ENCODE data around the gene P2RX6. TPM values are rescaled to one million over a fixed set of nuclear protein-coding genes. Genes with fewer than 3 reads are reported as not detected.

The P2RX6 gene
- total RNA-seq, 2 donors from 2014 or later = 0.29 to 0.30 TPM

DNA sequence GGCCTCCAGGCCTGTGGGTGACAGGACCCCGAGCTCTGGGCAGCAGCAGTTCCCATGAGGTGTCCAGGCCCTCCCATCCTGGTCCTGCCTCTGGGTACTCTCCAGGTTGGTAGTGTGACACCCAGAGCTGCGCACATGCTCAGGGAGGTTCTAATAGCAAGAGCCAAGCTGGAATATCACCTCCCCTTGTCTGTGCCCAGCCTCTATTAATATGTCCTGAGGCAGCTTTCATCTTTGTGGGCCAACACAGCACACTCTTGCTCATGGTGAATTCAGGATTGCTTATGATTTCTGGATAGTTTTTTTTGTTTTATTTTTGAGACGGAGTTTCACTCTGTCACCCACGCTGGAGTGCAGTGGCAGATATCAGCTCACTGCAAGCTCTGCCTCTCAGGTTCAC, 3.3 kb downstream of the P2RX6 start:
- no peak for DNase-seq
- H3K36me3 Mint-ChIP-seq (ENCODE audit: insufficient read depth in 2 of 2) = no peaks in the 10 kb centered on the region
- H3K9me3 Mint-ChIP-seq = no peaks in the 10 kb centered on the region
- no peak overlapping the region for H3K4me3 Mint-ChIP-seq
- ATAC-seq (replicated peaks in 1 of 2) = no peak
- H3K27ac Mint-ChIP-seq = no peak overlapping the region
- H3K27me3 Mint-ChIP-seq (ENCODE audit: low read depth) = no peaks in the 10 kb centered on the region
- peaks cover 22% of the 10 kb centered on the region for H3K4me1 Mint-ChIP-seq (ENCODE audit: low read depth)

DNA sequence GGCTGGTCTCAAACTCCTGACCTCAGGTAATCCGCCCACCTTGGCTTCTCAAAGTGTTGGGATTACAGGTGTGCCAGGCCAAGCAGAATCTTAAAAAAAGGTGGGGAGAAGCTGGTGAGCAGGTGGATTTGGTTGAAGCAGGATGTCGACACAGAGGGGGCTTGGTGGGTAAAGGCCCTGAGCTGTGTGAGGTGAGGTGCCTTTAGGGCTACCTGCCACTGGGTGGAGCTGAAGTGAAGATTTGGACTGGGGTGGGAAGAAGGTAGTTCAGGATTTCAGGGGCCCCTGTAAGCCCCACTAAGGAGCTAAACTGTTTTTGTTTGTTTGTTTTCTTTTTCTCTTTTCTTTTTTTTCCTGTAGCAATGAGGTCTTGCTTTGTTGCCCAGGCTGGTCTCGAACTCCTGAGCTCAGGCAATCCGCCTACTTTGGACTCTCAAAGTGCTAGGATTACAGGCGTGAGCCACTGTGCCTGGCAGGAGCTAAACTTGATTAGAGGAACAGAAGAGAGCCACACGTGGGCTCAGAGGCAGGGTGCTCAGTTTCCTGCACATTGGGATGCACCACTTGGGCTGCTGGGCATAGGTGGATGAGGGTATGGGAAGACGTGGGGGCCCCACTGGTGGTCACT, 6.0 kb downstream of the P2RX6 start:
- ATAC-seq (replicated peaks in 1 of 2) = peak in 1 of 2 donors; percentile 51
- Mint-ChIP-seq H3K27ac (no peak overlapping the region), H3K4me3 (no peak overlapping the region), H3K4me1 (ENCODE audit: low read depth) (peaks cover 12% of the 10 kb centered on the region), H3K36me3 (ENCODE audit: insufficient read depth in 2 of 2) (no peaks in the 10 kb centered on the region), H3K27me3 (ENCODE audit: low read depth) (no peaks in the 10 kb centered on the region), H3K9me3 (no peaks in the 10 kb centered on the region)
- DNase-seq = peak in 1 of 2 donors; percentile 35

DNA sequence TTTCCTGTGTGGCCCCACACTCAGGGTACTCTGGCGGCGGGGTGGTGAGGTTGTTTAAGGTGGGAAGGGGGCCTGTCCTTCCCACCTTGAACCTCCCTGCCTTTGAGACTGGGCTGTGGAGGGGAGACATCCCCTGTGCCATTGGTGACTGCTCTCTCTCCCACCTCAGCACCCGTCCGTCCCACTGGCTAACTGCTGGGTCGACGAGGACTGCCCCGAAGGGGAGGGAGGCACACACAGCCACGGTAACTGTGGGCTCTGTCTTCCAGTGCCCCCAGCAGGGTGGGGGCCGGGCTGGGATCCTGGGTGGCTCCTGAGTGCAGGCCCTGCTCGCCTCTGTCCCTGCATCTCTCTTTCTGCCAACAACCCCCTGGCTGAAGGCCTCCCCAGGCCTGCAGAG, 7.5 kb downstream of the P2RX6 start:
- Mint-ChIP-seq H3K36me3 (ENCODE audit: insufficient read depth in 2 of 2) (no peaks in the 10 kb centered on the region), H3K4me3 (no peak overlapping the region), H3K27me3 (ENCODE audit: low read depth) (no peaks in the 10 kb centered on the region), H3K9me3 (no peaks in the 10 kb centered on the region), H3K27ac (no peak overlapping the region), H3K4me1 (ENCODE audit: low read depth) (peaks cover 14% of the 10 kb centered on the region)
- ATAC-seq (replicated peaks in 1 of 2) (no peak), DNase-seq (no peak)

DNA sequence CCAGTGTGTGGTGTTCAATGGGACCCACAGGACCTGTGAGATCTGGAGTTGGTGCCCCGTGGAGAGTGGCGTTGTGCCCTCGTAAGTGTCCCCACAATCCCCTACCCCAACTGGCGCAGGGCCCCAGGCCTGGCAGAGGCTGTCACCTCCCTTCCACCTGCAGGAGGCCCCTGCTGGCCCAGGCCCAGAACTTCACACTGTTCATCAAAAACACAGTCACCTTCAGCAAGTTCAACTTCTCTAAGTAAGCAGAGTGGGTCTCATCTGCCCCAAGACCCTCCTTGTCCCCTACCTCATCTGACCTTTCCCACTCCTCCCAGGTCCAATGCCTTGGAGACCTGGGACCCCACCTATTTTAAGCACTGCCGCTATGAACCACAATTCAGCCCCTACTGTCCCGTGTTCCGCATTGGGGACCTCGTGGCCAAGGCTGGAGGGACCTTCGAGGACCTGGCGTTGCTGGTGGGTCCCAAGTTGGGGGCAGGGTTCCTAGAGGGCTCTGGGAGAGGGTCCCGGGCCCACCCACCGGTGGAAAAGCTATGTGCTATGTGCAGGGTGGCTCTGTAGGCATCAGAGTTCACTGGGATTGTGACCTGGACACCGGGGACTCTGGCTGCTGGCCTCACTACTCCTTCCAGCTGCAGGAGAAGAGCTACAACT, 8.1 kb downstream of the P2RX6 start:
- Mint-ChIP-seq H3K36me3 (ENCODE audit: insufficient read depth in 2 of 2) (no peaks in the 10 kb centered on the region), H3K27me3 (ENCODE audit: low read depth) (no peaks in the 10 kb centered on the region), H3K9me3 (no peaks in the 10 kb centered on the region), H3K4me1 (ENCODE audit: low read depth) (peaks cover 14% of the 10 kb centered on the region), H3K27ac (no peak overlapping the region), H3K4me3 (no peak overlapping the region)
- ATAC-seq (replicated peaks in 1 of 2) (no peak), DNase-seq (no peak)

DNA sequence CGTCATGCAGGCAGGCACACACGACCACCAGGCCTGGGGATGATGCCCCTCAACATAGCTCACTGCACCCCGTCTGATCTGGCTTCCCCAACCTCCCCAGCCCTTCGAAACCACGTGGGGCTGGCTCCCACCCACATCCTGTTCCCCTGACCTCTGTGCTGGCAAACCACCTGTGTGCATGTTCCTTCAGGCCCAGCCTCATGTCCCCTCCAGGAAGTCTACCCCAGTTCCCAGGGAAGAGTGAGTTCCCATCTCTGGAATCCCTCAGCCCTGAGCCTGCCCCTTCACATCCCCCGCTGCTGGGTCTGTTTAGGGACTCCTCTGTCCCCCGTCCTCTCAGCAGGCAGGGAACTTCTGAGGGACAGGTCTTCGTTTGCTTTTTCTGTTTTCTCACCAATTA, 10.3 kb downstream of the P2RX6 start:
- H3K4me1 Mint-ChIP-seq (ENCODE audit: low read depth) = peaks cover 14% of the 10 kb centered on the region
- H3K27me3 Mint-ChIP-seq (ENCODE audit: low read depth) = peaks cover 6% of the 10 kb centered on the region
- peak; percentile 36 to 41 for ATAC-seq (replicated peaks in 1 of 2)
- peak in 1 of 2 donors; percentile 29 for DNase-seq
- H3K27ac Mint-ChIP-seq = no peak overlapping the region
- no peaks in the 10 kb centered on the region for H3K36me3 Mint-ChIP-seq (ENCODE audit: insufficient read depth in 2 of 2)
- H3K9me3 Mint-ChIP-seq = no peaks in the 10 kb centered on the region
- no peak overlapping the region for H3K4me3 Mint-ChIP-seq

DNA sequence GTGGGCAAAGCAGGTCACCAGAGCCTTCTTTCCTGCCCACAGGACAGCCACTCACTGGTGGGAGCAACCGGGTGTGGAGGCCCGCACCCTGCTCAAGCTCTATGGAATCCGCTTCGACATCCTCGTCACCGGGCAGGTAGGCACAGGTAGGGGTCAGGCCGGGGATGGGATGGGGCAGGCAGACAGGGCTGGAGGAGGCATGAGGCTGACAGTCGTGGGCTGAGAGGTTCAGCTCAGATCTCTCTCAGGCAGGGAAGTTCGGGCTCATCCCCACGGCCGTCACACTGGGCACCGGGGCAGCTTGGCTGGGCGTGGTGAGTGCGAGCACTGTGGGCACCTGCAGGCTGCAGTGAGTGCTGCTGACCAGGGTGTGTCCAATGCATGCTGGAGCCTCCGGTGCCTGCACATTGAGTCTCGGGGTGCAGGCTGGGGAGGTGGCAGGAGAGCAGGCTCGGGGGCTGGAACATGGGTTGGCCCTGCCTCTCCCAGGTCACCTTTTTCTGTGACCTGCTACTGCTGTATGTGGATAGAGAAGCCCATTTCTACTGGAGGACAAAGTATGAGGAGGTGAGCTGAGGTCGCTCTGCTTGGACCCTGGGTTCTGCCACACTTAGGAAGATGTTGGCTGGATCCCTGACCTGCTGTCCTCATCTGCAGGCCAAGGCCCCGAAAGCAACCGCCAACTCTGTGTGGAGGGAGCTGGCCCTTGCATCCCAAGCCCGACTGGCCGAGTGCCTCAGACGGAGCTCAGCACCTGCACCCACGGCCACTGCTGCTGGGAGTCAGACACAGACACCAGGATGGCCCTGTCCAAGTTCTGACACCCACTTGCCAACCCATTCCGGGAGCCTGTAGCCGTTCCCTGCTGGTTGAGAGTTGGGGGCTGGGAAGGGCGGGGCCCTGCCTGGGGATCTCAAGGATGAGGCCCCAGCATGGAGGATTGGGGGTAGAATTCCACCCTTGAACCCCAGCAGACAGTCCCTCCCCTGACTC, 11.1 kb downstream of the P2RX6 start:
- Mint-ChIP-seq H3K27me3 (ENCODE audit: low read depth) (peaks cover 12% of the 10 kb centered on the region), H3K4me1 (ENCODE audit: low read depth) (peaks cover 14% of the 10 kb centered on the region), H3K27ac (no peak overlapping the region), H3K36me3 (ENCODE audit: insufficient read depth in 2 of 2) (no peaks in the 10 kb centered on the region), H3K9me3 (no peaks in the 10 kb centered on the region), H3K4me3 (no peak overlapping the region)
- ATAC-seq (replicated peaks in 1 of 2) = no peak
- no peak for DNase-seq

DNA sequence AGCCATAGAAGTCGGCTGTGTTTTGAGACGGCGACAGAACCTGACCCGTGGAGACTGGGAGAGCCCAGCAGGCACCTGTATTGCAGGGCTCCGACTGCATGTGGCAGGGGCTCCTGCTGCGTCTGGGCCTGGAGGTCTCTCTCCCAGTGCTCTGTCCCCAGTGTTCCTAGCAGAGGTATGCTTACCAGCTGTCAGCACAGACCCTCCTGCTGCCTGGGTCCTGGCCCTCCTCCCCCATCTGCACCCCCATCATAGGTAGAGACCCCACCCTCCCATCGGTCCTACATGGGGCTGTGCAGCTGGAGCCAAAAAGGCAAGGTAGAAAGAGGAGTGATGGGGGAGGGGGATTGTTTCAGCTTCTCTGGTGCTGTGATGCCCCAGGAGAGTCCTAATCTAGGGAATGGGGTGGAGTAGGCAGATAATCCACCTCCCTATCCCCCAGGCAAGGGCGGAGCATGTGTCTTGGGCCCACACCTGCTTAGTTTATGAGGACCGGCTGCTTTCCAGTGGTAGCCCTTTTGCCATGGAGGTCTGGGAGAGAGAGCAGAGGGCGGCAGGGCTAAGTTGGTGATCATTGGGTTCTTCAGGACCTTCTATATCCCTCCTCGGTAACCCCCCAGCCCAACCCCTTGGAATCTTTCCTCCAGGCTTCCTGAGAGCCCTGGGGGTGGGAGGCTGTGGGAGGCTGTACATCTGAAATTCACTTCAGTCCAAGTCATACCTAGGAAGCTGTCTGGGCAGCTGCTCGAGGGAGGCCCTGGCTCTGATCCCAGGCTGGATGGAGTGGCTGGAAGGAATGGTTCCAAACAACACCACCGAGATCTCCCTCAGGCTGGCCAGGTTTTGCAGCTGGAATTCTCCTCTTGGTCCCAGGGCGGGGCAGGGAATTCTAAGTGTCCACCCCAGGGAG, 12.1 kb downstream of the P2RX6 start:
- DNase-seq (no peak), ATAC-seq (replicated peaks in 1 of 2) (no peak)
- H3K27me3 Mint-ChIP-seq (ENCODE audit: low read depth) = peaks cover 13% of the 10 kb centered on the region
- no peaks in the 10 kb centered on the region for H3K9me3 Mint-ChIP-seq
- H3K4me3 Mint-ChIP-seq = no peak overlapping the region
- H3K27ac Mint-ChIP-seq = no peak overlapping the region
- H3K36me3 Mint-ChIP-seq (ENCODE audit: insufficient read depth in 2 of 2) = no peaks in the 10 kb centered on the region
- H3K4me1 Mint-ChIP-seq (ENCODE audit: low read depth) = peaks cover 14% of the 10 kb centered on the region

DNA sequence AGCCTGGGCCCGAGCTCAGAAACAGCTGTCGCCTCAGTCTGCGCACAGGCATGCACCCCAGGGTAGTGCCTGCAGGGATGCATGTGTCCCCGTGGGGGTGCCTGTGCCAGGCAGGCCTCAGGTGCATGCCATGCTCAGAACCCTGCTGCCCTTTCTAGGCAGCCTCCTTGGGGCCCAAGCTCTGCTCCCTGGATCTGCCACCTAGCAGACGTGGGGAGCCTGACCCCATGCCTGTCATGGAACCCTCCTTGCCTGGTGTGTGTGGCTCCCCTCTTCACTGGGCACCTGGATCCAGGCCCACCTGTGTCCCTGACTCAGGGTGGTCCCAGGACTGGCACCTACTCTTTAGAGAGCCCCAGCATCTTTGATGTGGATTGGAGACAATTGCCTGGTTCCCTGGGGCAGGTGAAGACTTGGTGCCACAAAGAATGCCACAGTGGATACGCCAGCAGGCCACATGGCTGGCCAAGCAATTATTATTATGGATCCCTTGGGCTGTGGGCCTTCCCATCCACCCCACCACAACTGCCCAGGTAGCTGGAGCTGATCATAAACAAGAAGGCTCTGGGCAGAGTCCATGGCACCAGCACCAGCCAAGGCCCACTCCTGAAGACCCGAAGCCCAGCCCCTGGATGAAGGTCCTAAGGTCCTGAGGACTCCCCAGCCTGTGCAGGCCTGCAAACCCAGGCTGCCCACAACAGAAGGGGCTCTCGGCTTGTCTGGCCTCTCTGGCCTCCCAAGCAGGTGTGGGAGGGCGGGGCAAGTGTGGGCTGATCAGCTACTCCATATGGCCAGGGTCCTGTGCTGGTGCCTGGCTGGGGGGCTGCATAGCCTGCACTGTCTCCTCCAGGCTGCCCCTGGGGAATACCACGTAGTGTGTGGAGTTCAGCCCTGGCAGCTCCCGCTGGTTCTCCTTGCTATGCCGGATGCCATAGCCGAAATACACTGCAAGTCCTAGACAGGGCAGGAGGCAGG, 13.6 kb downstream of the P2RX6 start:
- ATAC-seq (replicated peaks in 1 of 2) (no peak), DNase-seq (no peak)
- Mint-ChIP-seq H3K4me1 (ENCODE audit: low read depth) (peaks cover 16% of the 10 kb centered on the region), H3K27ac (no peak overlapping the region), H3K9me3 (no peaks in the 10 kb centered on the region), H3K27me3 (ENCODE audit: low read depth) (peaks cover 13% of the 10 kb centered on the region), H3K4me3 (no peak overlapping the region), H3K36me3 (ENCODE audit: insufficient read depth in 2 of 2) (no peaks in the 10 kb centered on the region)

DNA sequence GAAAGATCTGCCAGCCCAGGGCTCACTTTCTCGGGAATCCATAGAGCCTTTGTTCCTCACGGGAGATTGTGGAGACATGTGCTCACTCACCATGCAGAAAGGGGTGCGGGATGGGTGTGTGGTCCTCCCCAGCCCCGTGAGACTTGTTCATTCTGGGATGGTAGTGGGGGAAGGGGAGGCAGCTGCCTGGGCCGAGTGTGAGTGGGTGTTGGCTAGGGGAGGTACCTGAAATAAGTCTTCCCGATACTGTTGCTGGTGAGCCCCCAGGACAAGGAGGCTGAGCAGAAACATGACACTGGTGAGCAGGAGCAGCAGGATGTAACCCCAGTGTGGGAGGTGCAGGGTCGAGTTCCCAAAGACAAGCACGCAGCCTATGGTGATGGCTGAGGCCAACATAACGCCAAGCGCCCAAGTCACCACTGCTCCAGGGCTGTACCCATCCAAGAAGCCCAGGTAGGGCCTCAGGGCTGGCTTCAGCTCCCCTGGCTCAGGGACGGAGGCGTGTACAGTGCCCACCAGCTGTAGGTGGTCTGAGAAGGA, 14.6 kb downstream of the P2RX6 start:
- Mint-ChIP-seq H3K9me3 (no peaks in the 10 kb centered on the region), H3K4me1 (ENCODE audit: low read depth) (peaks cover 22% of the 10 kb centered on the region), H3K4me3 (no peak overlapping the region), H3K27me3 (ENCODE audit: low read depth) (peaks cover 13% of the 10 kb centered on the region), H3K27ac (no peak overlapping the region), H3K36me3 (ENCODE audit: insufficient read depth in 2 of 2) (no peaks in the 10 kb centered on the region)
- DNase-seq = no peak
- ATAC-seq (replicated peaks in 1 of 2) = no peak

DNA sequence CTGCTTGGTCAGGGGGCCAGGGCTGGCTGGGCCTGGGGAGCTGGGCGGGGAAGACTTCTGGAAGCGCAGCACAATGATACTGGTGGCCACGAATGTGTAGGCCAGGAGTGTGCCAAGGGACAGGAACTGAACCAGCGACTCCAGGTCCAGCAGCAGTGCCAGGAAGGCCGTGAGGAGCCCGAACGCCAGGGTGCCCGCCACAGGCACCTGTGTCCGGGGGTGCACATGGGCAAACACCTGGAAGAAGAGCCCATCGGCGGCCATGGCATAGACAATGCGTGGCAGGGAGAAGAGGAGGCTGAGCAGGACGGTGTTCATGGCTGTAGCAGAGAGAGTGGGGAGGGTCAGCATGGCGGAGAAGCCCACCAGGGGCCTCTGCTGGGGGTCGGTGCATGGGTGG, 15.1 kb downstream of the P2RX6 start:
- Mint-ChIP-seq H3K27ac (no peak overlapping the region), H3K4me3 (no peak overlapping the region), H3K36me3 (ENCODE audit: insufficient read depth in 2 of 2) (no peaks in the 10 kb centered on the region), H3K4me1 (ENCODE audit: low read depth) (peaks cover 18% of the 10 kb centered on the region), H3K27me3 (ENCODE audit: low read depth) (peaks cover 13% of the 10 kb centered on the region), H3K9me3 (no peaks in the 10 kb centered on the region)
- DNase-seq = no peak
- no peak for ATAC-seq (replicated peaks in 1 of 2)

DNA sequence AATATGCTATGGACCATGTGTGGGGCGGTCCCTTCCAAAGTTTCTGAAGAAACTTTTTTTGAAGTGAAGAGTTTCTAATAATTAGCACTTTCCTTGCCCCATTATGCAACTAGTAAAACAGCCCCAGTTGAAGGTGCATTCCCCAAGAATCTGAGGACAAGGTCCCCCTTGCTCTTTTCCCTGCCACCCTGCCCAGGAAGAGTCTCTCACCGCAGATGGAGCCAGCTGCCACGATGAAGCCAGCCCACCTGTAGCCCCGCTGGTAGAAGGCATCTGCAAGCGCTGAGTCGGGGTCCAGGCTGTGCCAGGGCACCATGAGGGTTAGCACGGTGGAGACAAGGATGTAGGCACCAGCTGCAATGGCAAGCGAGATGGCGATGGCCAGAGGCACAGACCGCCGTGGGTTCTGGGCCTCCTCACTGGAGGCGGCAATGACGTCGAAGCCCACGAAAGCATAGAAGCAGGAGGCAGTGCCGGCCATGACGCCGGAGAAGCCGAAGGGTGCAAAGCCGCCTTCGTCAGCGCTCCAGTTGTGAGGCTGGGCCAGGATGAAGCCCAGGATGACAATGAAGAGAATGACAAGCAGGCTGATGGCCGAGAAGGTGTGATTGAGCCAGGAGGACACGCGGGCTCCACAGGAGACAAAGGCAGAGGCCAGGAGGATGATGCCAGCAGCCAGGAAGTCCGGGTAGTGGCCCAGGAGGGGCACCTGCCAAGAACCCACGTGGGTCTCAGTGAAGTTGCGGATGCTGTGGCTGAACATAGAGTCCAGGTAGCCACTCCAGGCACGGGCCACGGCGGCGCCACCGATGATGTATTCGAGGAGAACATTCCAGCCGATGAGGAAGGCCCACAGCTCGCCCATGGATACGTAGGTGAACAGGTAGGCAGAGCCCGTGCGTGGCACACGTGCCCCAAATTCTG, 15.9 kb downstream of the P2RX6 start:
- Mint-ChIP-seq H3K27ac (no peak overlapping the region), H3K27me3 (ENCODE audit: low read depth) (peaks cover 13% of the 10 kb centered on the region), H3K36me3 (ENCODE audit: insufficient read depth in 2 of 2) (no peaks in the 10 kb centered on the region), H3K9me3 (no peaks in the 10 kb centered on the region), H3K4me1 (ENCODE audit: low read depth) (peaks cover 10% of the 10 kb centered on the region), H3K4me3 (peak overlapping the region in 1 of 2 donors; percentile 52)
- no peak for DNase-seq
- ATAC-seq (replicated peaks in 1 of 2) = no peak
